Astrocyte of the hippocampus (primary cell): ENCODE results near the gene FBXO15.

ENCODE experiments used
- DNase-seq: peaks from one replicate; pipeline ENCODE4 v3.0.0; 2011; ENCODE audit warnings: low read depth, low spot score

Gene FBXO15

DNA sequence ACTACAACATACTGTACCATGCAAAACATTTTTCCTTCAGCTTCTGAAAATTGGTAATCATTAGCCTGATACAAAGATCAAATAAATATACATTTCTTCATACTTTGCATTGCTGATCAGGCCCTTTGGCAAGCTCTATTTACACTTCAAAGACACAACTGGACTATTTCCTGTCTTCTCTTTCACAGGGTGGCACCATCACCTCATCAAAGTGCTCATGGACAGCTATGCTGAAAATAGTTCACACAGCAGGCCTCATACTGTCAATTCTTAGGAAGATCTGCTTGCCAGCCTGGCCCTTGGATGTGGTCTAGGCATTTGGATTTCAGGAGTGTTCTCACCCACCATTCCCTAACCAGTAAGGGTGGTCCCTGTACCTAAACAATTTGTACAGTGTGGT, 33.9 kb downstream of the FBXO15 start:
- DNase-seq = no peak

DNA sequence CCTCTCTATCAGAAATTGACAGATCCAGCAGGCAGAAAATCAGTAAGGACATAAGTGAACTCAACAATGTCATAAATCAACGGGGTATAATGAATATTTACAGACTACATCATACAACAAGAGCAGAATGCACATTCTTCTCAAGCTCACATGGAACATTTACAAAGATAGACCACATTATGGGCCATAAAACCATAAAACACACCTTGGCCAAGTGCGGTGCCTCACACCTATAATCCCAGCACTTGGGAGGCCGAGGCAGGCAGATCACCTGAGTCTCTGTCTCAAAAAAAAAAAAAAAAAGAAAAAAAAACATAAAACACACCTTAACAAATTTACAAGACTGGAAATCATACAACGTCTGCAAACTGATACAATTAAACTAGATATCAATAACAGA, 36.7 kb downstream of the FBXO15 start:
- no peak for DNase-seq

DNA sequence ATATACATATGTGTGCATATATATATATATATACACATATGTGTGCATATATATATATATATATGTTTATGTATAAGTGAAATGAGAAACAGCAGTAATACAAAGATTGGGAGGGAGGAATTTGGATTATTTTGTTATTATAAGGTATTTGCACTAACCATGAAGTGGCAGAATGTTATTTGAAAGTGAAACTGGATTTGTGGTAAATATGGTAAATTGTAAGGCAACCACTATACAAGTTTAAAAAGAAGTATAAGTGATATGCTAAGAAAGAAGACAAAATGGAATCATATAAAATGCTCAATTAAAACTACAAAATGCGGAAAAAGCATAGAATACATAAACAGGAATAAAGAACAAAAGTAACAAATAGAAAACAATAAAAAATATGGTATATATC, 37.5 kb downstream of the FBXO15 start:
- no peak for DNase-seq

DNA sequence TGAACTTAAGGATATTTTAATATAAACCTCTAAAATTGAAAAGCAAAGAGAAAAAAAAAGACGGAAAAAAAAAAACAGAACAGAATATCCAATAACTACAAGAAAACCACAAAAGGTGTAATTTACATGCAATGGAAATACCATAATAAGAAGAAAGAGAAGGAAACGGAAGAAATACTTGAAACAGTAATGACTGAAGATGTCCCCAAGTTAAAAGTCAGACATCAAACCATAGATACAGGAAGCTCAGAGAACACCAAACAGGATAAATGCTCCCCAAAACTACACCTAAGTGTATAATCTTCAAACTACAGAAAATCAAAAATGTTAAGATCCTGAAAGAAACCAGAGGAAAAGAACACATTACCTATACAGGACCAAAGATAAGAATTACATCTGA, 39.2 kb downstream of the FBXO15 start:
- DNase-seq = no peak

DNA sequence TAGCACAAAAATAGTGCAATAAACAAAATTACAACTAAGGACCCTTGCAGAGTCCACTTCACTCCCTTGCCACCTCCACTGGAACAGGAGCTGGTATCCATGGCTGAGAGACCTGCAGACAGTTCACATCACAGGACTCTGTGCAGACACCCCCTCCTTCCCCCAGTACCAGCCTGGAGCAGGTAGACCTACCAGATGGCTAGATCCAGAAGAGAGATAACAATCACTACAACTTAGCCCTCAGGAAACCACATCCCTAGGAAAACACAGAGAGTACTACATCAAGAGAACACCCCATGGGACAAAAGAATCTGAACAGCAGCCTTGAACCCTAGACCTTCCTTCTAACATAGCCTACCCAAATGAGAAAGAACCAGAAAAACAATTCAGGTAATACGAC, 49.8 kb downstream of the FBXO15 start:
- DNase-seq = no peak

DNA sequence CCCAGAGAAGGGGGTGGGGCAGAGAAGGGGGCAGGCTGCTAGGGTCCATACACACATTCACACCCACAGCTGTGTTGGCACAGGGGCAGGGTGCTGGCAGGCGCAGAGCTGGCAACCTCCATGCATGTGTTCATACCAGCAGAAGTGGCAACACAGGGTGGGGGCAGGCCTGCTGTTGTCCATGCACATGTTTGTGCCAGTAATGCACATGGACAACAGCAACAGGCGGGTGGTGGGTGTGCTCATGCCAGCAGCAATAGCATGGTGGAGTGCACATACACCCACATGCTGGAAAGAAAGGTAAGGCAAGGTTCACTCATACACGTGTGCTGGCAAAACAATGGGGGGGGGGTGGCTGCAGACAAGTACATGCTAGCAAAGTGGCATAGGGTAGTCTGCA, 54.7 kb downstream of the FBXO15 start:
- DNase-seq = no peak

DNA sequence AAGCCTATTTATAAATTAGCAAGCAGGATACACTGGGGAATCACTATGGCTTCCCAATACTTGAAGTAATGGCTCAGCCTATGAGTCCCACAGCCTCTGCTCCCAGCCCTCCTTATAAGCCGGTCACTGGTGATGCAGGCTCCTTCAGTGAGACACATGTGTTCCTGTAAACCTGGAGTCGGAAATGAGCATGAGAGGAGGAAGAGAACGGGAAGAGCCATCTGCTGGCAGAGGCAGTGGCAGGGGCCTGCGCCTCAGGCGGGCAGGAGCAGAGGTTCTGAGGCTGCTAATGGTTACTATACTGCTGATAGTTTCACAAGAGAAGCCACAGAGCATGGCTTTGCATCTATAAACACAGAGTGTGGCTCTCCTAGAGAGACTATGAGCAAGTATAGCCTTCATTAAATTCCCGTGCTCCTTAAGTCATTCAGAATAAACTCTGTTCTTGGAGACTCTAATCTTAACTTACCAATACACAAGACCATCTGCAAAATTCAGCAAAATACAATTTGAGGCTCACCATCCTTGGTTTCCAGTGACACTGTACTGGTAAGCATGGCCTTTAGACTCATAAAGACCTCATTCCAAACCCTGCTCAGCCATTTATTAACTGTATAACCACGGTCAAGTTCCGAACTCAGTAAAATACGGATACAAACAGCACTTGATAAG, 63.3 kb downstream of the FBXO15 start:
- DNase-seq = no peak

DNA sequence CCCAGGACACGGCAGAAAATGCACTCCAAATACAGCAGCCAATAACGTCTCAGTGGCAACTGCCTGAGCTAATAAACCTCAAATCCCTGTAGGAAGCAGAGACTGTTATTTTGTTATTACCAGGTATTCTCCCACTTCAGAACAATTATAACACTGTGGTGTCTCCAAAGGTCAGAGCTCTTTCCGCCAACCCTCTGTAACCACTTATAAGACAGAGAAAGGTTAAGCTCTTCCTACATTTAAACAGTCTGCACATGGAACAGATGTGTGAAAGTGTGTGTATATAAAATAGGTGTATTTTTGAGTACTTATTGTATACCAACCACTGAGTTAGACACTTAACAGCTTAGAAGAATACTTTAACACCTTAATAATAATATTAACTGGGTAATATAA, 64.1 kb downstream of the FBXO15 start:
- no peak for DNase-seq

DNA sequence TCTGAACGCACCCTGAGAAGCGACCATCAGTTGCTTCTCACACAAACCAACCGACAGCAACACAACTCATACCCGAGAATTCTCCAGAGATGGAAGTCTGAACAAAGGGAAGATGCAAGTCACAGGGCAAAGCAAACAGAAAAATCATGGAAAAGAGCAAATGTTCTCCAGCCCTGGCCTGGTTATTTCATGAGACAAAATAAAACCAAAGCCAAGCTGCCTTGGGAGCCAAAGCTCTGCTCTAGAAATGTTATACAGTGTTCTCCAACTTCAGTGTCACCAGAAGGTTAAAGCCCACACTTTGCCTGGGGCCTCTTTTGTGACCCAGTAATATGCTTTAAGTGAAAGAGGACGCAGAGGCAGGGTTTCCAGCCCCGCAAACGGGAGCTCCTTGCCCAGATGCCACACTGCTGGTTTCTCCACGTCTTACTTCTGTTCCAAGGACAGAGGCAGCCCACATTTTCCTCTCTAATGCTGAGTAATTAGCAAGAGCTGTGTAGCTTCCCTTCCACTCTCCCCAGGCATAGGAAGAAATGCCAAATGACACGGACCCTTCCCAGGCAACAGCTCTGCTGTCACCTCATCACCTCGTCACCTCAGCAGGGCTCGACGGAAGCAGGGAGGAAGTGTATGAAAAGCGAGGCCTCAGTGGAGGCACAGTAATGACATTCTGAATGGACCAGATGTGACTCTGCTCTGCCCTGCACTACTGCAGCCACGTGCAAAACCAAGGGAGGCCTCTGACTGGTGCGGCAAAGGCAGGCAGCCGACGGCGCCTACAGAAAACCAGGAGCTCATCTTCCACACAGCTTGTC, 64.7 kb downstream of the FBXO15 start:
- DNase-seq = no peak

DNA sequence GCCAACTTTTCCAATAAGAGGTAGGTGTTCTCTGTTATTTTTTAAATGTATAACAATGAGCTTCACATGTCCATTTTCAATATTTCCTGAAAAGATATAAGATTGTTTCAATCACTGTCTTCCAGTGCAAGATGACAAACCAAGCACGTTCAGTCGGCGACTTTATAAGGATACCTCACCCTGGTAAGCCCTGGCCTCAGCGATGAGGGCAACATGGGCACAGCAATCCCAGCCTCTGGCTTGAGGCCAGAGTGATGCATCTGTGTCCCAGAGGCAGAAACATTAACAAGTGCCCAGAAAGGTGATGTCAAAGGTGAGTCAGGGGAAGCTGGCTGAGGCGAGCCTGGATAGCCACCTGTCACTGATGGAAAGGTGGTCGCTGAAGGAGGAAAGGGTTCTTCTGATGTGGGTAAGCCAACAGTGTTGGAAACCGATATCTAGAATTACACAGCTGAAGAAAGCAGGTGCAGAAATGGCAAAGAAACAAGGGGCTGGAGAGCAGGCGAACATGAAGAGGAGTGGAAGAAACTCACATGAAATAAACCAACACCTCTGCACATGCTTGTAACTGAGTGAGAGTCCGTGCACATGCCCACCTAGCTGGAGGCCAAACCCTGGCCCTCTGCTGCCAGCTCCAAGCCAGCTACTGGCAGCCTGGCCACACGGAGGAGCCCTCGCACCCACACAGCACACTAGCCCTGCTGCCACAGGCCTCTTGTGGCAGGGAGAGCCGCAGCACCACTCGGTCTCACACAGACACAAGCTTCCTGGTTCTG, 65.5 kb downstream of the FBXO15 start:
- peak; percentile 67 for DNase-seq

DNA sequence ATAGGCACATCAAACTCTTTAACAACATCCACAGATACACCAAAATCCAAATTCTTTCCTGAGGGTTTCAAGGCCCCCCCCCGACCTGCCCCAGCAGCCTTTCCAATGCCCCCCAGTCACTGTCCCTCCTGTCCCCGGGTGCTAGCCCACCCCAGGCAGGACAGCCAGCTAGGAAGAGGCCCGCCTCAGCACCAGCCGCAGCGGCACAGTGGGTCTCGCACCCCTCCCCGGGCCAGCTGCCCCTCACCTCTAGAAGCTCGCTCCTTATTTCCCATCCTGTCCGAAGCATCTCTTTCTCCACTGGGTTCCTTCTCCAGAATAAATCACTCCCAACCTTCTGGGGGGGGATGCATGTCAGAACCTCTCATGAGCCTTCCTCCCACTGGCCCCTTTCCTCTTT, 69.4 kb downstream of the FBXO15 start:
- DNase-seq = no peak

DNA sequence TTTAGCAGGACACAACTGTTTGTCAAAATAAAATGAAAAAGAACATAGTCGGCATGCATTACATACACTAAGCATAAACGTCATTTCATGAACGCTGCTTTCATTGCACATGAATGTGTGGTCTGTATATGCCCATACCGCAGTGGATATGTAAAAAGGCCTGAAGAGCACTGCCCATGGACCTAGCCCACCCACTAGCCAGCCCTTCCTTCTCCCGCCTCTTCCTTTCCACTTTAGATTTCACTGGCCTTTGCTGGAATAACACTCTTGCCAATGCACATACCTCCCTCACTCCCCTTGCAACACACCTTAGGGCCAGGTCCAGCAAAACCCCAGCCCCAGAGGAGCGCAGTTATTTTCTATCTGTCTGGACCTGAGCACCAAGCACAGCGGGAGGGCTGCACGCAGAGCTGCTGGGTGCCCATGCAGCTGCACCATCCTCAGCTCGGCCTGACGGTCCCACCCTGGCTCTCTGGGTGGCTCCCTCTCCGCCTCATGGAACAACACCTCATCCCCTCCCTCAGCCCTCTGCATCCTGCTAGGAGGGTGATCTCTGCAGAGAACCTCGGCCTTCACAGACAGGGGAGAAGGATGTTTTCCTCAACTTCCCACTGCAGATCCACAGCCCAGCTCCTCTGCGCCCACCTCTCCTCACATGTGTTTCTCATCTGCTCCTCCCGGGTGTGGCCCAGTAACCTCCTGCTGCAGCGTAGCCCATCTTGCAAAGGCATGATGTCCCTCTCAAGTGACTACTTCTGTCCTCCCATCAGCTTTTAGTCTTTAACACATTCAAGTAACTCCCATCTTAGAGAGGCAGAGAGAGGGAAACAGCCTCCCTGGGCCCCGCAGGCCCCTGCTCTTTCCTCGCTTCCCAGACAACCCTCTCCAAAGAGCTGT, 72.7 kb downstream of the FBXO15 start:
- DNase-seq = no peak

DNA sequence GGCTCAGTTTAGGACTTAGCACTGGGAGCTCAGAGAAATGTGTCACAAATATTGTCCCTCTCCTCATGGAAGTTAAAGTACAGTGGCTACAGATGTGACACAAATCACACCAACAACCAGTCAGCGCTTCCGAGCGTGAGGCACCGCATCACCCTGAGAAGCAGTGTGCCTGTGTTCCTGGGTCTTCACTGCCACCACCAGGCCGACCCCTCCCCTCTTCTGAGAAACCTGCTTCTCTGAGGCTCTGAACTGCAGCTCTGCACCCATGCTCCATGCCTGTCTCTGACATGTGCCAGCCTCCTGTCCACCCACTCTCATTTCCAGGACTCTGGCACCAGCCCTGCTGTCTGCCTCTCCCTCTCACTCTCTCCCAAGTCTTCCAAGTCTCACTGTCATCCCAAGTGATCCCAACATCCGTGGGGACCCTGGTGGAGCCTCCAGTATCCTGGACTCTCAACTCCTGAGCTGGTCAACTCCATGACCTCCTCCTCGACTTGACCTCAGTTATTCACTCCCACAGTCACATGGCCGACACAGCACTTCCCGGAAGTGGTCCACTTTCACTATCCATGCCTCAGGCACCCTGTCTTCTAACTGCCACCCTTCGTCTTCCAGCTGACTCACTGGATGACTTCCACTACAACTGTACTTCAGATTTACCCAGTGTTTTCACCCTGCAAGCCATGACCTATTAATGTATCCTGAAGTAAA, 73.5 kb downstream of the FBXO15 start:
- no peak for DNase-seq

DNA sequence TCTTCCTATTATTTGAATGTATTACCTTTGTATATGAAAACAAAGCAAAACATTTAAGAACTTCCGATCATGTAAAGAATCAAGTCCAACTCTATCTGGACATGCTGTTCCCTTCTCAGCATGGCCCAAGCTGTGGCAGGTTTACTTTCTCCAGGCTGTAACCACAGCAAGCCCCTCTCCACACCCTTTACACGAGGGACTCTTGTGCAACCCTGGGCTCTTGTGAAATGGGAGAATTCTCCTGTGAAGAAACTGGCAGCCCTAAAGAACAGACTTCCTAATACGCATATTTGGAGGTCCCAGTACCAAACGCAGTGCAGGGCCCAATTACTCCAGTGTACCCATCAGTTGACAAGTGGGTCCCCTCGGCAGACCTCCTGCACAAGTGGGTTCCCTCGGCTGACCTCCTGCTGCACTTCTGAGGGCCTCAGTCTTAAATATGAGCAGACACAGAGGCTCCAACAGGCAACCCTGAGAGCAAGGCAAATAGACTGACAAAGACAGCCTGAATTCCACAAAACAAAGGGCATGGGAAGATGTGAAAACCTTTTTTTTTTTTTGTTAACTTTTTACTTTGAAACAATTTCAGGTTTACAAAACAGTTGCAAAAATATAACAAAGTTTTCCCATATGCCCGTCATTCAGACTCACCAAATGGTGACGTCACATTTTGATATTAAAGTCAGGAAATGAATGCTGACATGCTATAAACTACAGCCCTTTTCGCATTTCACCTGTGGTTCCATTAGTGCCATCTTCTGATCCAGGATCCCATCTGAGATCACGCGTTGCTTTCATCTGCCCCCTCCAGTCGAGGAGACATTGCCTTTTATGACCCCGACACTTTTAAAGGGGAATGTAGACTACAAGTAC, 78.2 kb downstream of the FBXO15 start:
- DNase-seq = no peak

DNA sequence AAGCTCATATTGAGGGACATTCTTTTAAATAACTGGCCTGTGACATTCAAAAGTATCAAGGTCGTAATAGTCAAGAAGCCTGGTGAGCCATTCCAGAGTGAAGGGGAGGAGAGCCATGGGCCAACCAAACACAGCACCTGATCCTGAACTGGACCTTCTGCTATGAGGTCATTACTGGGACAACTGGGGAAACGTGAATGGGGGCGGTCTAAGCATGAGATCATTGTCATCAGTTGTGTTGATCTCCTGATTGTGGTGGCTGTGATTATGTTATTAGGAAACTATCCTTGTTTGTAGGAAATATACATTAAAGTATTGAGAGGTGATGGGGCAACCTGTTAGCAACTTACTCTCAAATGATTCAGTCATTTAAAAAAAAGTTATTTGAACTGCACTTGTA, 79.3 kb downstream of the FBXO15 start:
- no peak for DNase-seq

DNA sequence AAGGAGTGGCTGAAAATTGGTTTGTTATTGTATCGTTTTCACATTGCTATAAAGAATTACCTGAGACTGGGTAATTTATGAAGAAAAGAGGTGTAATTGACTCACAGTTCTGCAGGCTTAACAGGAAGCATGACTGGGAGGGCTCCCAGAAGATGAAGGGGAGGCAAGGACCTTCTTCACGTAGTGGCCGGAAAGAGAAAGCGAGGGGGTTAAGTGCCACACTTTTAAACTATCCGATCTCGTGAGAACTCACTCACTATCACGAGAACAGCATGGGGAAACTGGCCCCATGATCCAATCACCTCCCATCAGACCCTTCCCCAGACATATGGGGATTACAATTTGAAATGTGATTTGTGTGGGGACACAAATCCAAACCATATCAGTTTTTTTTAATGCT, 81.6 kb downstream of the FBXO15 start:
- DNase-seq = no peak

DNA sequence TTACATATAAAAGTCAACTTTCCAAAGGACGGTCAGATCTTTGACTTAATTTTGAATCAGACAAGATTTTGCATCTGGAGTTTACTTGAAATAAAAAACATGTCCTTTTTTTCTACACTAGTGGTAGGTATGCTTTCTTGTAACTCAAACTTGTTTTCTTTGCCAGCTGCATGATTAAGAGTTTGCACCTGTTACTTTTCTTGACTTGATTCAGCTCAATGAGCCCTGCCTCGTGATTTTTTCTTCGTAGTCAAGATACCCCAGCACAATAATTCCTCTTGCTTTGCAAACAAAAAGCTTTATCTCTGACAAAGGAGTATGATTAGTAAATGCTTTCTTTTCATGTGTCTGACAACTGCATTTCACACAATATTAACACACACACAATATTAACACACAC, 82.3 kb downstream of the FBXO15 start:
- no peak for DNase-seq

DNA sequence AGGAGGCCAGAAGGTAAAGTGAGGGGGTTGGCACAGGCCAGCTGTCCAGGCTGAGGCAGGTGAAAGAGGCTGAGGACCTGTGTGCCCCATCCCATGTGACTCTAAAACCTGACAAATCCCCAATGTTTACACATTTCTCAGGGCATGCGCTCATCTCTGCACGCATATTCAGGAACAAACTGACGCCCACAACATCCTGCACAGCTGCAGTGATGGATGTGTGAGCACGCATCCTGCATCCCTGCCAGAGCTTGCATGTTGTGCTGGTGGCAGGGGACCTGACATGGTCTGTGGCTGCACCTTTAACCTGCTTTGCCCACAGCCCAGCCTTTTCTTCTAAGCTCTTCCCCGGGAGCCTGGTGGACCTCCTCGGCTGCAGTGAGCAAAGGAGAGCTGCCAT, 83.1 kb downstream of the FBXO15 start:
- no peak for DNase-seq

DNA sequence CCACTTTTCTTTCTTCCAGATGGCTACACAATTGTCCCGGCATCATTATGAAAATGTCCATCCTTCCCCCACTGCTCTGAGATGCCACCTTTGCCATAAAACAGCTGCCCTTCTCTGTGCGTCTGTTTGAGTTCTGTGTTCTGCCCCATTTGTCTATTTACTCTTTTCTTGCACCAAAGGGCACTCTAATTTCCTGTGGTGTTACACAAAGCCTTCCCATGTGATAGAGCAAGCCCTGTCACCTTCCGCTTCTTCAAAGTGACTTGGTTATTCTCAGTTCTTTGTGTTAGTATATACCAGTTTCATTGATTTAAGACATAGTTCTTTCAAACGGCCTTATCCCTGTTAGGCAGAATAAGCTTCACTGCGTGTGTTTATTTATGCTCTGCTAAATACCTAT, 84.1 kb downstream of the FBXO15 start:
- DNase-seq = no peak

DNA sequence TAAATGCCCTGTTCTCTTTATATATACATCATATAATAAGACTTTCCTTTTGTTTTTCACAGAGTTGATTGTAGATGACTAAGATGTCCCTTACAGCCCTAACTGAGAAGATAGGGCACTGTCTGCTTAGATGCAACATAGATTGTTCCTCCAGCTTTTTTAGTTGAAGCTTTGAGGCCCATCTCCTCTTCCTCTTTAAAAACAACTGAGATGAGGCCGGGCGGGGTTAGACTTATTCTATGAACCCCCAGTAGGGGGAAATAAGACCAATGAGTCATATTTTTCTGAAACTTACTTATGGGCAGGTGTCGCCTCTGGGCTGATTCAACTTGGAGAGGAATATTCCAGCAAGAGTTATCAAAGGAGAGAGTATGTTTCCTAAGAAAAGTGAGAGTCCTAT, 84.6 kb downstream of the FBXO15 start:
- DNase-seq = no peak
